ENCODE results near the gene RPL41. TPM values are rescaled to one million over a fixed set of nuclear protein-coding genes. Genes with fewer than 3 reads are reported as not detected.

RPL41 gene
- total and polyA plus RNA-seq, 10 of the 15 experiments (the other 5 are each of a cell fraction or from before 2014, with no cell fraction given) = 4,144 to 19,112 (median 8,004) TPM

DNA sequence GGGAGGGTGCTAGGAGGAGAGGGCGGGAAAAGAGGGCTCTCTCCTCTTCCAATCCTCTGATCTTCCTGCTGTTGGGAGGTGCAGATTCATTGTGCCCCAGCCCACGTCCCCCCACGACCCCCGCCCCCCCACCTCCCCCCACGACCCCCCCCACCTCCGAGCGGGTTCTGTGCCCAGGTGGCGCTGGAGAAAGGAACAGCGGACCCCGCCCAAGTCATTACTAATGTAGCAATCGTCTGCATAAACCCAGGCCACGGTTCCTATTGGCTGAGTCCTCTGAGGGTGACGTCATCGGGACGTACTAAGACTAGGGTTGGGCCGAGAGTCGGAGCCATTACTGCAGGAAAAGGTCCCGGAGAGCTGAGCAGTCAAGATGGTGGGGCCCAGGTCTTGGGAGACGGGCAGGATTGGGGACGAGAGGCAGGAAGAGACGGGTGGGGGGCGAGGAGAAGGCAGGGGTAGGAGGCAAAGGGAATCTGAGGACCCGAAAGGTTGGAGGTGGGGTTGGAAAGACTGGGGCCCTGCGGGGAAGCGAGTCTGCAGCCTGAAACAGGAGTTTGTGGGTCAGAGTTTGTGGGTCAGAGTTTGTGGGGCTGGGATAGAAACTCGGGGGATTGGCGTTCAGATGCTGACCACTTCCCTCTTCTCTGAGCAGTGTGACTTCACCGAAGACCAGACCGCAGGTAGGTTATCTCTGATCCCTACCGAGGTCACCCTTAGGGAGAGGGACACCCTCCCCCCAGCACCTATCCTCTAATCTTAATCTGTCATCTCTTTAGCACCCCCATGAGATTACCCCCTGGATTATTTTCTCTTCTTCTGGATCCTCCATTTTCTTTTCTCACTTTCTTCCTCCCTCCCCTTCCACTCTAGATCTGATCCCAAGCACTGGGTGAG lies 41.8 kb downstream of the RPL41 start, which contains the start of gene MYL6 (continued):
- no peak for TF ChIP-seq EGR1 (IDR thresholded peaks at IDR 0.05; ENCODE audit: borderline replicate concordance in 1 of 2, low read depth in 2 of 2, low read length in 2 of 2)
- no peak for TF ChIP-seq ZNF384 (IDR thresholded peaks at IDR 0.05; ENCODE audit: borderline replicate concordance, low read depth, low read length)
- TF ChIP-seq, protein P1, sequence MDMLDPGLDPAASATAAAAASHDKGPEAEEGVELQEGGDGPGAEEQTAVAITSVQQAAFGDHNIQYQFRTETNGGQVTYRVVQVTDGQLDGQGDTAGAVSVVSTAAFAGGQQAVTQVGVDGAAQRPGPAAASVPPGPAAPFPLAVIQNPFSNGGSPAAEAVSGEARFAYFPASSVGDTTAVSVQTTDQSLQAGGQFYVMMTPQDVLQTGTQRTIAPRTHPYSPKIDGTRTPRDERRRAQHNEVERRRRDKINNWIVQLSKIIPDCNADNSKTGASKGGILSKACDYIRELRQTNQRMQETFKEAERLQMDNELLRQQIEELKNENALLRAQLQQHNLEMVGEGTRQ (IDR thresholded peaks at IDR 0.05; ENCODE audit: borderline replicate concordance, low read depth, low read length) = no peak
- TF ChIP-seq MTA2 (IDR thresholded peaks at IDR 0.05; ENCODE audit: low read depth) = peak; percentile 63
- no peak for TF ChIP-seq CHD1 (IDR thresholded peaks at IDR 0.05; ENCODE audit: low read depth, low read length)
- TF ChIP-seq MEF2A (IDR thresholded peaks at IDR 0.05; ENCODE audit: insufficient read depth, low read depth, low read length) = no peak
- peak; percentile 74; the same call in 1 of the 2 replicates for TF ChIP-seq BMI1 (IDR thresholded peaks at IDR 0.05; ENCODE audit: borderline replicate concordance)
- no peak for TF ChIP-seq GABPA (IDR thresholded peaks at IDR 0.05; ENCODE audit: low read depth)
- peak; percentile 99 for TF ChIP-seq POLR2AphosphoS2 (IDR thresholded peaks at IDR 0.05; ENCODE audit: low read depth, low read length)
- peak; percentile 98 for TF ChIP-seq JUND (IDR thresholded peaks at IDR 0.05; ENCODE audit: low read depth, low read length)
- peak; percentile 99 for TF ChIP-seq PML (IDR thresholded peaks at IDR 0.05; ENCODE audit: low read length)
- TF ChIP-seq SUPT20H (IDR thresholded peaks at IDR 0.05; ENCODE audit: borderline replicate concordance, control insufficient read depth, low read depth, low read length) = no peak
- TF ChIP-seq HCFC1 (IDR thresholded peaks at IDR 0.05; ENCODE audit: low read length) = no peak; the same call in 1 of the 2 replicates
- TF ChIP-seq, protein P2, sequence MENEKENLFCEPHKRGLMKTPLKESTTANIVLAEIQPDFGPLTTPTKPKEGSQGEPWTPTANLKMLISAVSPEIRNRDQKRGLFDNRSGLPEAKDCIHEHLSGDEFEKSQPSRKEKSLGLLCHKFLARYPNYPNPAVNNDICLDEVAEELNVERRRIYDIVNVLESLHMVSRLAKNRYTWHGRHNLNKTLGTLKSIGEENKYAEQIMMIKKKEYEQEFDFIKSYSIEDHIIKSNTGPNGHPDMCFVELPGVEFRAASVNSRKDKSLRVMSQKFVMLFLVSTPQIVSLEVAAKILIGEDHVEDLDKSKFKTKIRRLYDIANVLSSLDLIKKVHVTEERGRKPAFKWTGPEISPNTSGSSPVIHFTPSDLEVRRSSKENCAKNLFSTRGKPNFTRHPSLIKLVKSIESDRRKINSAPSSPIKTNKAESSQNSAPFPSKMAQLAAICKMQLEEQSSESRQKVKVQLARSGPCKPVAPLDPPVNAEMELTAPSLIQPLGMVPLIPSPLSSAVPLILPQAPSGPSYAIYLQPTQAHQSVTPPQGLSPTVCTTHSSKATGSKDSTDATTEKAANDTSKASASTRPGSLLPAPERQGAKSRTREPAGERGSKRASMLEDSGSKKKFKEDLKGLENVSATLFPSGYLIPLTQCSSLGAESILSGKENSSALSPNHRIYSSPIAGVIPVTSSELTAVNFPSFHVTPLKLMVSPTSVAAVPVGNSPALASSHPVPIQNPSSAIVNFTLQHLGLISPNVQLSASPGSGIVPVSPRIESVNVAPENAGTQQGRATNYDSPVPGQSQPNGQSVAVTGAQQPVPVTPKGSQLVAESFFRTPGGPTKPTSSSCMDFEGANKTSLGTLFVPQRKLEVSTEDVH (IDR thresholded peaks at IDR 0.05; ENCODE audit: low read depth, partially characterized antibody) = peak; percentile 59
- no peak; the same call in 1 of the 2 replicates for TF ChIP-seq TARDBP (IDR thresholded peaks at IDR 0.05; ENCODE audit: borderline replicate concordance)
- TF ChIP-seq NBN (IDR thresholded peaks at IDR 0.05) = peak; percentile 100
- TF ChIP-seq HDAC2 (IDR thresholded peaks at IDR 0.05) = no peak
- peak; percentile 93 for TF ChIP-seq CREM (IDR thresholded peaks at IDR 0.05; ENCODE audit: low read depth)
- no peak for TF ChIP-seq KAT2A (conservative IDR thresholded peaks at IDR 0.05; ENCODE audit: control insufficient read depth, low read depth, low read length)
- TF ChIP-seq CEBPB (IDR thresholded peaks at IDR 0.05; ENCODE audit: borderline replicate concordance in 1 of 2, low read depth in 2 of 2, low read length in 2 of 2) = 0 out of 4 replicates have a peak, but pooled peaks of 1 of the 2 experiments have one; percentile 9
- no peak for TF ChIP-seq ETV6 (conservative IDR thresholded peaks at IDR 0.05 in 1 of 2, IDR thresholded peaks at IDR 0.05 in 1 of 2; ENCODE audit: borderline replicate concordance in 1 of 2, low read depth in 1 of 2)
- TF ChIP-seq IRF3 (IDR thresholded peaks at IDR 0.05) = no peak
- no peak for TF ChIP-seq ZNF274 (IDR thresholded peaks at IDR 0.05; ENCODE audit: insufficient read depth, insufficient read length)
- peak; percentile 83 for TF ChIP-seq RUNX3 (IDR thresholded peaks at IDR 0.05; ENCODE audit: low read length)
- no peak; the same call in 1 of the 2 replicates for TF ChIP-seq IRF4 (IDR thresholded peaks at IDR 0.05; ENCODE audit: low read depth, low read length)
